PFSK-1 (cell line): ENCODE data around the gene KDM4B.

Experiments used
- SIN3A ChIP-seq: IDR thresholded peaks from 2 replicates; pipeline ENCODE4 v1.6.1; 2012; ENCODE audit warnings: mild to moderate bottlenecking, low read length, moderate library complexity, borderline replicate concordance; ENCODE audit not compliant: insufficient read depth
- TAF1 ChIP-seq: IDR thresholded peaks from 2 replicates; pipeline ENCODE4 v1.6.1; 2012; ENCODE audit warnings: low read length, control low read depth, borderline replicate concordance; ENCODE audit not compliant: insufficient read depth

GRCh38 chr19:5041913-5042187, 72.9 kb downstream of the KDM4B start:
- TF ChIP-seq TAF1 (no peak), SIN3A (no peak)
